Measurements from ENCODE around the gene NDUFC1. TPM values are rescaled to one million over a fixed set of nuclear protein-coding genes. Genes with fewer than 3 reads are reported as not detected.

NDUFC1 gene
- total and polyA plus RNA-seq, 2 donors (not counting 3 experiments of a cell fraction or from before 2014, with no cell fraction given): 65.2 to 78.1 TPM

- no peak overlapping the region for H3K27ac ChIP-seq (ENCODE audit: insufficient read depth, low read depth, low read length)
- ChIA-PET CTCF (interaction anchor here (1.0 to 1.6 kb wide), 3 partner anchors 12 to 48 kb away, joined by 3 read pairs; no protein-coding TSS in a partner anchor), POLR2A (interaction anchor here (0.7 kb wide), 2 partner anchors 19 to 136 kb away, joined by 3 to 4 read pairs; no protein-coding TSS in a partner anchor)
- DNase-seq (ENCODE audit: low read depth, low spot score) (no peak), FAIRE-seq (no peak)
- peaks cover 6% of the 10 kb centered on the region for H3K4me1 ChIP-seq (ENCODE audit: control insufficient read depth, extremely low read depth, insufficient read depth, low read length)
- no TSS peak for BruUV-seq (replicated peaks)
- no peaks in the 10 kb centered on the region for H3K36me3 ChIP-seq (ENCODE audit: control insufficient read depth in 2 of 2, extremely low read depth in 1 of 2, insufficient read depth in 2 of 2, low read length in 2 of 2)
- H4K20me1 ChIP-seq (replicated peaks; ENCODE audit: control insufficient read depth, extremely low read depth, insufficient read depth, low read length): no peaks in the 10 kb centered on the region
- H3K79me2 ChIP-seq (ENCODE audit: control insufficient read depth, insufficient read depth, low read length): no peaks in the 10 kb centered on the region
- no peak overlapping the region for H2AFZ ChIP-seq (ENCODE audit: low read depth, low read length)
- H3K27me3 ChIP-seq (ENCODE audit: control insufficient read depth in 2 of 2, insufficient read depth in 2 of 2, low read length in 2 of 2): no peaks in the 10 kb centered on the region
- dilution Hi-C loops (cut with MboI; ENCODE audit: extremely low pct_ligation_motif_present, low sequenced_read_pairs): no loop called here
- H3K9ac ChIP-seq (replicated peaks; ENCODE audit: extremely low read depth, insufficient read depth, low read length): no peak overlapping the region
- TF ChIP-seq CTCF (IDR thresholded peaks at IDR 0.05; ENCODE audit: extremely low read depth in 1 of 2, insufficient read depth in 1 of 2, low read depth in 1 of 2, low read length in 2 of 2) (no peak), GATA2 (IDR thresholded peaks at IDR 0.05; ENCODE audit: insufficient read depth, insufficient read length, low read depth, low read length) (no peak), POLR2AphosphoS5 (IDR thresholded peaks at IDR 0.05; ENCODE audit: insufficient read depth, low read depth, low read length) (no peak), EZH2 (IDR thresholded peaks at IDR 0.05; ENCODE audit: borderline replicate concordance, low read depth, low read length, severe bottlenecking) (no peak), MAX (IDR thresholded peaks at IDR 0.05; ENCODE audit: insufficient read depth, insufficient read length) (no peak), FOS (IDR thresholded peaks at IDR 0.05; ENCODE audit: borderline replicate concordance, insufficient read depth, low read length) (no peak), POLR2A (IDR thresholded peaks at IDR 0.05; ENCODE audit: low read depth, low read length) (no peak), MYC (IDR thresholded peaks at IDR 0.05; ENCODE audit: low read depth, low read length) (no peak), JUN (IDR thresholded peaks at IDR 0.05; ENCODE audit: borderline replicate concordance, insufficient read depth, insufficient read length, low read depth) (no peak)
- no peak overlapping the region for H3K4me2 ChIP-seq (ENCODE audit: insufficient read depth, low read length)
- H3K9me3 ChIP-seq (replicated peaks; ENCODE audit: control insufficient read depth, insufficient read depth, low read length): no peaks in the 10 kb centered on the region
- H3K9me1 ChIP-seq (replicated peaks; ENCODE audit: control insufficient read depth, extremely low read depth, insufficient read depth, low read length): no peaks in the 10 kb centered on the region
- H3K4me3 ChIP-seq (replicated peaks in 1 of 3; ENCODE audit: insufficient read depth in 1 of 3, low read depth in 1 of 3, low read length in 3 of 3): no peak overlapping the region
- intact Hi-C loops (cut with micrococcal nuclease): no loop called here
Measured at GRCh38 chr4:139247700-139248238, 54.5 kb downstream of the NDUFC1 start.
